Activated T-cell treated with anti-CD3 and anti-CD28 coated beads, Interleukin-2, amount 50 U/mL, for 24 hours (primary cell): ENCODE results near the gene SNU13.
"Not testable (repeated sequence)": the region's sequence is repeated elsewhere in the genome, so short reads cannot be mapped to it uniquely, and the experiment has no call there.

Experiments used
- DNase-seq: peaks from one replicate; pipeline ENCODE4 v3.0.0-alpha.2; 2020
- H3K27ac Mint-ChIP-seq: 2 replicates; pipeline ENCODE4 v1.8.0; 2020; ENCODE audit warnings: mild to moderate bottlenecking, mixed read lengths
- H3K27me3 Mint-ChIP-seq: 2 replicates; pipeline ENCODE4 v1.8.0; 2020; ENCODE audit warnings: mixed read lengths
- H3K36me3 Mint-ChIP-seq: 2 replicates; pipeline ENCODE4 v1.8.0; 2020; ENCODE audit warnings: low read depth, mixed read lengths
- H3K4me1 Mint-ChIP-seq: 2 replicates; pipeline ENCODE4 v1.8.0; 2020; ENCODE audit warnings: low read depth, mixed read lengths
- H3K4me3 Mint-ChIP-seq: 2 replicates; pipeline ENCODE4 v1.8.0; 2020; ENCODE audit warnings: mild to moderate bottlenecking, moderate library complexity, mixed read lengths
- H3K9me3 Mint-ChIP-seq: 2 replicates; pipeline ENCODE4 v1.8.0; 2020; ENCODE audit warnings: mixed read lengths

SNU13 gene

DNA sequence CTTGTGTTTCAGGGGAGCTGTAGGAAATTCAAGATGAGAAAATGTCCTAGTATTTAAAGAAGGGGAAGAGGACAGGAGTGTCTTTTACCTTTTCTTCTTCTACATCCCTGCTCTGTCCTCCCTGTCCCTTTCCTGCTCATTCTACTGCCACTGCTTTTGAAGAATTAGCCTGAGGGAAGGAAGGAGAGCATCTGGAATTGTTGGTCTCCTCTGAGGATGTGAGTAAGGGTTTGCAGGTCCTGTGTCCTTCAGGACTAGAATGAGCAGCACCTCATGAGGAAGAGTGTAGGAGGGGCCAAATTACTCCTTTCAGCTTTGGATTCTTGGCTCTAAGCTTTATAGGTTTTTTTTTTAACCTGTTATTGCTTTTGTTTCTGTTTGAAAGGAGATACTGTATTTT, 24.2 kb downstream of the SNU13 start:
- Mint-ChIP-seq H3K4me3 (no peak overlapping the region), H3K27me3 (no peaks in the 10 kb centered on the region), H3K36me3 (peaks cover 78% of the 10 kb centered on the region), H3K4me1 (peaks cover 19% of the 10 kb centered on the region), H3K9me3 (no peaks in the 10 kb centered on the region), H3K27ac (peak overlapping the region; percentile 46)
- no peak for DNase-seq

DNA sequence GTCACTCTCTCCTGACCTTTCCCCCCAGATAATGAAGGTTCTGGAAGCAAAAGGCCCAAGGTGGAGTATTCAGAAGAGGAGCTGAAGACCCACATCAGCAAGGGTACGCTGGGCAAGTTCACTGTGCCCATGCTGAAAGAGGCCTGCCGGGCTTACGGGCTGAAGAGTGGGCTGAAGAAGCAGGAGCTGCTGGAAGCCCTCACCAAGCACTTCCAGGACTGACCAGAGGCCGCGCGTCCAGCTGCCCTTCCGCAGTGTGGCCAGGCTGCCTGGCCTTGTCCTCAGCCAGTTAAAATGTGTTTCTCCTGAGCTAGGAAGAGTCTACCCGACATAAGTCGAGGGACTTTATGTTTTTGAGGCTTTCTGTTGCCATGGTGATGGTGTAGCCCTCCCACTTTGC, 25.1 kb downstream of the SNU13 start:
- Mint-ChIP-seq H3K4me1 (peaks cover 15% of the 10 kb centered on the region), H3K36me3 (peaks cover 81% of the 10 kb centered on the region), H3K27ac (peak overlapping the region; percentile 46)
- H3K27me3 Mint-ChIP-seq, H3K9me3 Mint-ChIP-seq, H3K4me3 Mint-ChIP-seq: not testable (repeated sequence)
- peak; percentile 28 for DNase-seq

DNA sequence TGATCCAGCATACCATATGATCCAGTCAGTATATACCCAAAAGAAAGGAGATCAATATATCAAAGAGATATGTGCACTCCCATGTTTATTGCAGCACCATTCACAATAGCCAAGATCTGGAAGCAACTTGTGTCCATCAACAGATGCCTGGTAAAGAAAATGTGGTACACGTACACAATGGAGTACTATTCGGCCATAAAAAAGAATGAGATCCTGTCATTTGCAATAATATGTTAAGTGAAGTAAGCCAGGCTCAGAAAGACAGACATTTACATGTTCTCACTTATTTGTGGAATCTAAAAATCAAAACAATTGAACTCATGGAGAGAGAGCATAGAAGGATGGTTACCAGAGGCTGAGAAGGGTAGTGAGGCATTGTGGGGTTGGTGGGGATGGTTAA, 27.0 kb downstream of the SNU13 start:
- no peaks in the 10 kb centered on the region for H3K27me3 Mint-ChIP-seq
- H3K36me3 Mint-ChIP-seq: peaks cover 89% of the 10 kb centered on the region
- peaks cover 6% of the 10 kb centered on the region for H3K4me1 Mint-ChIP-seq
- no peaks in the 10 kb centered on the region for H3K9me3 Mint-ChIP-seq
- H3K4me3 Mint-ChIP-seq: no peak overlapping the region
- no peak for DNase-seq
- peak overlapping the region; percentile 13 for H3K27ac Mint-ChIP-seq

DNA sequence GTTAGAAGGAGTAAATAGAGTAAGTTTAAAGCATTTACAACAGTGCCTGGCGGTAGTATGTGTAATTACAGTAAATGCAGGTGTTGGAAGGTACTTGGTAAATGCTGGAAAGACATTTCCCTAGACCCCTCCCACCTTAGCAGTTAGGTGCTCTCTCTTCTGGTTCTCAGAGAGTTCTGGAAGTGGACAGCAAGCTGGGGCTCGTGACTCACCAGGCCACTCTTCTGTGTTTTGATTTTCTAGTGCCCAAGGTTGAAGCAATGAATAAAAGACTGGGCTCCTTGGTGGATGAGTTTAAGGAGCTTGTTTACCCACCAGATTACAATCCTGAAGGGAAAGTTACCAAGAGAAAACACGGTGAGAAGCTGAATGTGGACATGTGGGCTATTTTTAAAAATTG, 27.6 kb downstream of the SNU13 start:
- peaks cover 92% of the 10 kb centered on the region for H3K36me3 Mint-ChIP-seq
- DNase-seq: no peak
- H3K27me3 Mint-ChIP-seq: no peaks in the 10 kb centered on the region
- no peak overlapping the region for H3K4me3 Mint-ChIP-seq
- peaks cover 2% of the 10 kb centered on the region for H3K4me1 Mint-ChIP-seq
- peak overlapping the region; percentile 80 for H3K27ac Mint-ChIP-seq
- H3K9me3 Mint-ChIP-seq: no peaks in the 10 kb centered on the region

DNA sequence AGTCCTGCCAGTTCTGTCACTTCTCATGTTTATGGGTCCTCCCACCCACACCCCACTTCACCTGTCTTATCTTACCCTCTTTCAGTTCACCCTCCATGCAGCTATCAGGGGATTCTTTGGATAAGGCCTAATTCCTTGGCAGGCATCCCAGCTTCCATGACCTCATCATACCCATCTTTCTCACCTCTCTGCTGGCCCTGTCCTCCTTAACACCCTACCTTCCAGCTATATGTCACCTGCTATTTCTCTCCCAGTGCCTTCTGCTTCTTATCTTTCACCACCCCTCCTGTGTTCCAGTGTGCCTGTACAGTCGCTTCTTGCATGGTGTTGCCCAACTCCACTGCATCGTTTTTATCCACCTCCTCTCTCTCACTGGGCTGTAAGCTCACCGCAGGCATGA, 28.3 kb downstream of the SNU13 start:
- H3K4me3 Mint-ChIP-seq: no peak overlapping the region
- H3K27me3 Mint-ChIP-seq: no peaks in the 10 kb centered on the region
- DNase-seq: no peak
- peaks cover 95% of the 10 kb centered on the region for H3K36me3 Mint-ChIP-seq
- H3K4me1 Mint-ChIP-seq: peaks cover 1% of the 10 kb centered on the region
- H3K9me3 Mint-ChIP-seq: no peaks in the 10 kb centered on the region
- peak overlapping the region; percentile 80 for H3K27ac Mint-ChIP-seq

DNA sequence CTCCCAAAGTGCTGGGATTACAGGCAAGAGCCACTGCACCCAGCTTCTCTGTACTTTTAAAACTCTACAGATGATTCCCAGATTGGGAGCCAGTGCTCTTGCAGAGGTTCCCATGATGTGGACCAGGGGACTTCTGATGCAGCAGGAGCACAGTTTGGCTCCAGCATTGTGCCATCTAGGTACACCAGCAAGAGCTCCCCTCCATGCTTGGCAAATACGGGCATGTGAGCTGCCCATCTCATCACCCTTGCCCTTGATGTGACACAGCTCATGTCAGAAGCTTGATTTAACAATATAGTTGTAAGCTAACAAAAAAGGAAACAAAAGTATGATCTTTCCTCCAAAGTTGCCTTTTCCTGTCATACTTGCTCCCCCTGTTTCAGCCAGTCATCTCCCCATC, 28.7 kb downstream of the SNU13 start:
- Mint-ChIP-seq H3K36me3 (peaks cover 95% of the 10 kb centered on the region), H3K4me3 (no peak overlapping the region), H3K27ac (peak overlapping the region; percentile 80), H3K9me3 (no peaks in the 10 kb centered on the region), H3K27me3 (no peaks in the 10 kb centered on the region), H3K4me1 (no peaks in the 10 kb centered on the region)
- DNase-seq: no peak

DNA sequence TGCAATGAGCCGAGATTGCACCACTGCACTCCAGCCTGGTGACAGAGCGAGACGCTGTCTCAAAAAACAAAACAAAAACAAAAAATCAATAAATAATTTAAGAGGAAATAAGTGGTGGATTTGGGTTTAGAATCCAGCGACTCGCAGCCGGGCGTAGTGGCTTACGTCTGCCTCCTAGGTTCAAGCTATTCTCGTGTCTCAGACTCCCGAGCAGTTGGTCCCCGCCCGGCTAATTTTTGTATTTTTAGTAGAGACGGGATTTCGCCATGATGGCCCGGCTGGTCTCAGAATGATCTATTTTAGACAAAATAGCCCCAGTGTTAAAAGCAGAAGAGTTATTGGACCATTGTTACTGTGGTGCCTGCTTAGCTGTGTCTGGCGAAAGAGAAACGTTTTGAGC, 29.8 kb downstream of the SNU13 start:
- Mint-ChIP-seq H3K4me3 (no peak overlapping the region), H3K27ac (no peak overlapping the region), H3K36me3 (peaks cover 95% of the 10 kb centered on the region), H3K4me1 (no peaks in the 10 kb centered on the region), H3K9me3 (no peaks in the 10 kb centered on the region), H3K27me3 (no peaks in the 10 kb centered on the region)
- no peak for DNase-seq

DNA sequence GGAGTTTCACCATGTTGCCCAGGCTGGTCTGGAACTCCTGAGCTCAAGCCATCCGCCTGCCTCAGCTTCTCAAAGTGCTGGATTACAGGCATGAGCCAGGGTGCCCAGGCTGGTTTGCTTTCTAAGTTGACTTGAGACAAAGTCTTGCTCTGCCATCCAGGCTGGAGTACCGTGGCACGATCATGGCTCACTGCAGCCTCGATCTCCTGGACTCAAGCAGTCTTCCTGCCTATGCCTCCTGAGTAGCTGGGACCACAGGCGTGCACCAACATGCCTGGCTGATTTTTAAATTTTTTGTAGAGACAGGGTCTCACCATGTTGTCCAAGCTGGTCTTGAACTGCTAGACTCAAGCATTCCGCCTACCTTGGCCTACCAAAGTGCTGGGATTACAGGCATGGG, 31.0 kb downstream of the SNU13 start:
- H3K27ac Mint-ChIP-seq: no peak overlapping the region
- no peaks in the 10 kb centered on the region for H3K9me3 Mint-ChIP-seq
- DNase-seq: no peak
- peaks cover 95% of the 10 kb centered on the region for H3K36me3 Mint-ChIP-seq
- H3K4me3 Mint-ChIP-seq: no peak overlapping the region
- H3K4me1 Mint-ChIP-seq: no peaks in the 10 kb centered on the region
- no peaks in the 10 kb centered on the region for H3K27me3 Mint-ChIP-seq

DNA sequence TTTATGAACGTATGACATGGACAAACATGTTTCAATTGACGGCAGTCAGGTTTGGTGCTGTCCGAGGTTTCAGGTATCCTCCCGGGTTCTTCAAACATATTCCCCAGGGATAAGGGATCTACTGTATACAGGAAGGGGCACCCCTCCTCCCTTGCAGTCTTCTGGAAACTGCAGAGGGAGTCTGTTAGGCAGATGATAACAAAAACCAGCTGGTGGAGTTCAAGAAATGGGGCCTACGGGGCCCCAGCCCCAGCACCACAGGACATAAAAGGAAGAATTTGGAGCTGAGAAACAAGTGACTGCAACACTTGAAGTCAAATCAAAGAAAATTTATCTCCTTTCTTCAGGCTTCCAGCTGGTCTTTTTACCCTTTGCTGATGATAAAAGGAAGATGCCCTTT, 32.1 kb downstream of the SNU13 start:
- Mint-ChIP-seq H3K4me3 (no peak overlapping the region), H3K4me1 (no peaks in the 10 kb centered on the region), H3K9me3 (no peaks in the 10 kb centered on the region), H3K27ac (peak overlapping the region; percentile 6), H3K36me3 (peaks cover 95% of the 10 kb centered on the region), H3K27me3 (no peaks in the 10 kb centered on the region)
- peak; percentile 8 for DNase-seq

DNA sequence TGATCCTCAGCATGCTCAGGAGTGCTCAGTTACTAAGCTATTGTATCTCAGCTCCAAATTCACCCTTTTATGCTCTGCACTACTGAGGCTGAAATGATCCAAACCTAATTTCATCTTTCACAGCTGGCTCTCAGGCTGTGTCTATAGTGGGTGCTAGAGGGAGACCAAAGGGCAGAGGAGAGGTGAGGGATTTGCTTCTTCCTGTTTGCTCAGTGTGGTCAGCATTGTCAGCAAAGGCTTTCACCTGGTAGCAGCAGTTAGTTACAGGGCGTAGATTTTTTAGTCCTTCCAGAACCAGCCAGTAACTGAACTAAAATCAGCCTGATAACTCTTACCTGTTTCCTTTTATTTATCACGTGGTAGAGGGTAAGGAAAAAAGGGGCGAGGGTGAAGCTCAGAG, 34.3 kb downstream of the SNU13 start:
- peak overlapping the region; percentile 69 for H3K27ac Mint-ChIP-seq
- H3K36me3 Mint-ChIP-seq: peaks cover 89% of the 10 kb centered on the region
- no peaks in the 10 kb centered on the region for H3K9me3 Mint-ChIP-seq
- no peaks in the 10 kb centered on the region for H3K27me3 Mint-ChIP-seq
- DNase-seq: no peak
- H3K4me1 Mint-ChIP-seq: no peaks in the 10 kb centered on the region
- no peak overlapping the region for H3K4me3 Mint-ChIP-seq

DNA sequence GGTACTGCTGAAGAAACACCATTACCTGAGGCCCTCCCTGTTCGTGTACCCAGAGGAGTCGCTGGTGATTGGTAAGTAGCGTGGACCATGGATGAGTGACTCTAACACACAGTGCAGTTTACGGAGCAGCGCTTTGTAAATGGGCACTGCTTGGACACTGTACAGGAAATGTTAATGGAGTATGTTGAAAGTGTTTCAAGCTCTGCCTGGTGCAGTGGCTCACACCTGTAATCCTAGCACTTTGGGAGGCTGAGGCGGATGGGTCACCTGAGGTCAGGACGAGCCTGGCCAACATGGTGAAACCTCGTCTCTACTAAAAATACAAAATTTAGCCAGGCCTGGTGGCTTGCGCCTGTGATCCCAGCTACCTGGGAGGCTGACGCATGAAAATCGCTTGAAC, 37.8 kb downstream of the SNU13 start:
- Mint-ChIP-seq H3K36me3 (peaks cover 85% of the 10 kb centered on the region), H3K4me1 (peaks cover 16% of the 10 kb centered on the region), H3K4me3 (no peak overlapping the region), H3K9me3 (no peaks in the 10 kb centered on the region), H3K27ac (no peak overlapping the region), H3K27me3 (no peaks in the 10 kb centered on the region)
- DNase-seq: peak; percentile 21

DNA sequence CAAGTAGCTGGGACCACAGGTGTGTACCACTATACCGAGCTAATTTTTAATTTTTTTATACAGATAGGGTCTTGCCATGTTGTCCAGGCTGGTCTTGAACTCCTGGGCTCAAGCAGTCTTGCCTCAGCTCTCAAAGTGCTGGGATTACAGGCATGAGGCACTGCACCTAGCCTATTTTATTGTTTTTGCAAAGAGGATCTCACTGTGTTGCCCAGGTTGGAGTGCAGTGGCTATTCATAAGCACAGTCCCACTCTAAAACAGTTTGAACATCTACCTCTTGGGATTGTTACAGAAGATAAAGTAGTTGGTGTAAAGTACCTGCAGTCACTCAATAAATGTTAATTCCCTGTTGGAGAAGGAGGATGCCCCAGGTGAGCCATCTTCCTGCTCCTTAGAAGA, 38.4 kb downstream of the SNU13 start:
- peaks cover 85% of the 10 kb centered on the region for H3K36me3 Mint-ChIP-seq
- H3K4me3 Mint-ChIP-seq: no peak overlapping the region
- H3K4me1 Mint-ChIP-seq: peaks cover 16% of the 10 kb centered on the region
- H3K27ac Mint-ChIP-seq: peak overlapping the region; percentile 35
- DNase-seq: no peak
- no peaks in the 10 kb centered on the region for H3K9me3 Mint-ChIP-seq
- H3K27me3 Mint-ChIP-seq: no peaks in the 10 kb centered on the region

DNA sequence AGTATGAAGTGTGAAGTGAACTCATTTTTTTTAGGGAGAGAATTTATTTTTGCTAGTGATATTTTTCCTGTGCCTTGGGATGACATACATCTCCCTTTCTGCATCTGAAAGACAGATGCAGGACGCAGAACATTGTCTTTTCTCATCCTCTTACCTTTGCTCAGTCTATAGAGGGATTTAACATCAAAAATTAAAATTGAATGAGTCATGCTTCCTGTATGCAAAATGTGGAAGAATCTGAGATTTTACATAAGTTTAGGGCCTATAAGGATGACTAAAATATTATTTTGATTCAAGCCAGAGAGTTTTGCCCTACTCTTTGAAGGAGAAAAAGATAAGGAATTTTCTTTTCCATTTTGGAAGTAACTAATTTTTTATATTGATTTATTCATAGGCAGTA, 40.2 kb downstream of the SNU13 start:
- H3K27me3 Mint-ChIP-seq: no peaks in the 10 kb centered on the region
- peak overlapping the region; percentile 73 for H3K27ac Mint-ChIP-seq
- H3K4me1 Mint-ChIP-seq: peaks cover 16% of the 10 kb centered on the region
- no peak for DNase-seq
- no peak overlapping the region for H3K4me3 Mint-ChIP-seq
- peaks cover 80% of the 10 kb centered on the region for H3K36me3 Mint-ChIP-seq
- no peaks in the 10 kb centered on the region for H3K9me3 Mint-ChIP-seq

DNA sequence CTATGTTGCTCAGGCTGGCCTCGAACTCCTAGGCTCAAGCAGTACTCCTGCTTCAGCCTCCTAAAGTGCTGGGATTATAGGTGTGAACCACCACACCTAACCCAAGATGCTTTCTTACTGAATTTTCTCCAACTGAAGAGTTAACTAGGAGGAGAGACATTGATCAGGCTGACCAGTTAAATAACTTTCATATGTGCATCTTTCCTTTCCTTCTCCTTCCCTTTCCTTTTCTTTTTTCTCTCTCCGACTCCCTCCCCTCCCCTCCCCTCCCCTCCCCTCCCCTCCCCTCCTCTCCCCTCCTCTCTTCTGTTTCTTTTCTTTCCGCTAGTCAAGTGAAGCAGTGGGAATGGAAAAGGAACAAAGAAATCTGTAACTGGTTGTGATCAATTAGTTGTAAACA, 40.9 kb downstream of the SNU13 start:
- no peak for DNase-seq
- Mint-ChIP-seq H3K4me1 (peaks cover 16% of the 10 kb centered on the region), H3K4me3 (no peak overlapping the region), H3K27ac (peak overlapping the region; percentile 73), H3K27me3 (no peaks in the 10 kb centered on the region), H3K9me3 (no peaks in the 10 kb centered on the region), H3K36me3 (peaks cover 81% of the 10 kb centered on the region)

DNA sequence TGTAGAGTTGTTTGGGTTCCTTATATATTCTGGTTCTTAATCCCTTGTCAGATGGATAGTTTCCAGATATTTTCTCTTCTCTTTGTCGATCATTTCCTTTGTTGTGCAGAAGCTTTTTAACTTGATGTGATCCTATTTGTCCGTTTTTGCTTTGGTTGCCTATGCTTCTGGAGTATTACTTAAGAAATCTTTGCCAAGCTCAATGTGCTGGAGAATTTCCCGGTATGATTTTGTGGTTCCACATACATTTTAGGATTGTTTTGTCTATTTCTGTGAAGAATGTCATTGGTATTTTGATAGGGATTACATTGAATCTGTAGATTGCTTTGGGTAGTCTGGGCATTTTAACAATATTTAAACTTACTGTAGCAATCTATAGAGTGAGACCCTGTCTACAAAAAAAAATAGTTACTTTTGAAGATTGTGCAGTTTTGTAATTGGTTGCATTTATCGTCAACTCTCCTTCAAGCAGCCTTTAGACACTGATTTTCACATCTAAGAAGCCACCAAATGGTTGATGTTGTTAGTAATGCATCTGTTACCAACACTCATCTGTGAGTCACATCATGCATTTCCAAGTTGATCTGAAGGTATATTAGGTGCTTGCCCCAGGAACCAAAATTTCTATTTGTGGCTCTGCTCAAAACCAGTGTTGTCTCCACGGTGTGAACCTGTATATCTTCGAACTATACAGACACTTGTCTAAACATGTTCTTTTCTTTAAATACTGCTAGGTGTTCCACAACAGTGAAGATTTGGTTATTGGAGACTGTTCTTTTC, 46.1 kb downstream of the SNU13 start:
- peaks cover 17% of the 10 kb centered on the region for H3K4me1 Mint-ChIP-seq
- peaks cover 89% of the 10 kb centered on the region for H3K36me3 Mint-ChIP-seq
- DNase-seq: no peak
- H3K27ac Mint-ChIP-seq: no peak overlapping the region
- no peaks in the 10 kb centered on the region for H3K9me3 Mint-ChIP-seq
- H3K4me3 Mint-ChIP-seq: no peak overlapping the region
- H3K27me3 Mint-ChIP-seq: no peaks in the 10 kb centered on the region

DNA sequence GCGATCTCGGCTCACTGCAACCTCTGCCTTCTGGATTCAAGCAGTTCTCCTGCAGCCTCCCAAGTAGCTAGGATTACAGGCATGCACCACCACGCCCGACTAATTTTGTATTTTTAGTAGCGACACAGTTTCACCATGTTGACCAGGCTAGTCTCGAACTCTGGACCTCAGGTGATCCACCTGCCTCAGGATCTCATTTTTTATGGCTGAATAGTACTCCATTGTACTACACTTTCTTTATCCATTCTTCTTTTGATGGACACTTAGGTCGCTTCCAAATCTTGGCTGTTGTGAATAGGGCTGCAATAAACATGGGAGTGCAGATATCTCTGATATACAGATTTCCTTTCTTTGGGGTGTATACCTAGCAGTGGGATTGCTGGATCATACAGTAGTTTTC, 46.8 kb downstream of the SNU13 start:
- peak; percentile 11 for DNase-seq
- no peaks in the 10 kb centered on the region for H3K27me3 Mint-ChIP-seq
- peaks cover 93% of the 10 kb centered on the region for H3K36me3 Mint-ChIP-seq
- H3K9me3 Mint-ChIP-seq: no peaks in the 10 kb centered on the region
- no peak overlapping the region for H3K4me3 Mint-ChIP-seq
- peak overlapping the region; percentile 71 for H3K27ac Mint-ChIP-seq
- H3K4me1 Mint-ChIP-seq: peaks cover 15% of the 10 kb centered on the region
